ENCODE measurements around the gene ERCC6L2. TPM values are rescaled to one million over a fixed set of nuclear protein-coding genes. Genes with fewer than 3 reads are reported as not detected.

ERCC6L2 gene
- polyA plus RNA-seq, 12 donors, result 23.5 to 40.1 (median 31.2) TPM; not detected in 1

- DNase-seq, result no peak
These were observed 10.5 kb upstream of the ERCC6L2 start for GRCh38 chr9:95864852-95865580.

DNA sequence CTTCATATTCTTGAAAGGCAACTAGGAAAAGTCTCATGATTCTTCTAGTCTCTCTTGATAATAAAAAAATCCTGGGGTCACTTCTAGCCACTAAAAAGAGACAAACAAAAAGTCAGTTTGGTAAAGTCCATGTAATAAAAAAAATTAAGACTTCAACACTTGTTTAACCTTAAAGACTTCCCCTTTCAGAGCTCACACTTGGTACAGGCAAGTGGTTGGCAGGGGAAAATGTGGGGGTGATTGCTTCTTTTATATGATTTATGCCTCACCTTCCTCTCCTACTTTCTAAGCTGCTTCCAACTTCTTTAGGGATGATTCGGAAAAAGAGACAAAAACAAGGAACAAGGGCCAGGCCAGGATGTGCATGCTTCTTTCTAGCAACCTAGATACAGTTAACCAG is 5.1 kb upstream of the ERCC6L2 start:
- no peak for DNase-seq

GRCh38 chr9:95870906-95871305 is 4.6 kb upstream of the ERCC6L2 start:
- no peak for DNase-seq

- DNase-seq, result no peak
These were observed 1.0 kb upstream of the ERCC6L2 start for GRCh38 chr9:95874303-95874988.

DNA sequence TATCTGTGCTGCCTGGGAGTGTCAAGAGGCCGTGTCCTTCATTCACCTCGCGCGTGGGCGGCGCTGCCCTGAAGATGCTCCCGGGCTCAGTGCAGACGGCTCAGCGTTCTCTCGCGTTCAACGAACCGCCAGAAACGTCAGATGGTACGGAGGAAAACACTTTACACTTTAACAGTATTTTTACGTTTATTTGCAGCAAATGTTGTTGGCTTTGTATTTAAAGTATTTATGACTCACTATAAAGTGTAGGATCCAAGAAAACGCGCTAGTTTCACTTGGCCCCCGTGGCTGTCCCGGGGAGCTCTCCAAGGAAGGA is 544 bp upstream of the ERCC6L2 start:
- peak; percentile 74 for DNase-seq

DNA sequence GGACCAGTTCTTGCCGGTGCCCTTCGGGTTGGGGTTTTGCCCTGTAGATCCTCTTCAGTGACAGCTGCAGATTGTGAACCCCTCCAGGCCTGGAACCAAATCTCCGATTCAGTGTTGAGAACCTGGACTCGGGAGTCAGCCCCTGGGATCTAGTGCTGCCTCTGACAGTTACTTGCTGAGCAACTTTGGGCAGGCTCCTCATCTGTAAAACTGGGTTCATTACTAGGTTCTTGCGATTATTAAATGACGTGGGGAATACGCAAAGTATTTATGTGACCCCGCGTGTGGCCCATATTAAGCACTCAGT is 600 bp downstream of the ERCC6L2 start:
- no peak for DNase-seq

DNA sequence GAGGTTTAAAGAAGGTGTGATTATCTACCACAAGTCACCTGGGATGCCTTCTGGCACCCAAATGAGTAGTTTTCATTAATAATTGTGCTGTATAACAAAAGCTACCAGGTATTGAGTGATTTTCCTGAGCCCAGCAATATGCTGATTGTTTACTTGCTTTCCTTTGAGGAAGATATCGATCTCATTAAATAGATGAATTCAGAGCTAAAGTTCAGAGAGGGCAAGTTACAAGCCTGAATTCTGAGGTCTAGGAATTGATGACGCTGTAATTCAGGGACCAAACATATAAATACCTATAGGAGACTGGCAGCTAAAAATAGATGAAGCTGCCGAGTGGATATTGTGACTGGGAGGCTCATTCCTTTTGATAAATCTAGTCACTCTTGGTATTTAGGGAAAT is 1.1 kb downstream of the ERCC6L2 start:
- no peak for DNase-seq

- DNase-seq, result no peak
These were observed 2.5 kb downstream of the ERCC6L2 start for GRCh38 chr9:95877984-95878383.

DNA sequence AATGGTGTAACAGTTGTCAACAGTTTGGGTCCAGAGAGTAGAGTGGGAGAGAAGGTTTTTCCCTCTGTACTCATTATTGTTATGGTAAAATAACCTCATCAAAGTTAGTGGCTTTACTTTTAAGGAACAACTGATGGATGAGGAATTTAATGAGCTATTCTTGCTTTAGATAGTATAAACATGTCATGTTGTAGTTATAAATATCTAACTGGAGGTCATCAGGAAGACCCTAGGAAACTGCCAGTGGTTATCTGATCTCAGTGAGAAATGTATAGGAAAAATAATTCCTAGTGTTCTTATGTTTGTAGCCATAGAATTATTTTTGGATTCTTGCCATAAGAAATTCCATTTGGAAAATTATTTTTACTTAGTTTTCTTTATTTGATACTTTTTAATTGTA is 4.1 kb downstream of the ERCC6L2 start:
- no peak for DNase-seq

DNA sequence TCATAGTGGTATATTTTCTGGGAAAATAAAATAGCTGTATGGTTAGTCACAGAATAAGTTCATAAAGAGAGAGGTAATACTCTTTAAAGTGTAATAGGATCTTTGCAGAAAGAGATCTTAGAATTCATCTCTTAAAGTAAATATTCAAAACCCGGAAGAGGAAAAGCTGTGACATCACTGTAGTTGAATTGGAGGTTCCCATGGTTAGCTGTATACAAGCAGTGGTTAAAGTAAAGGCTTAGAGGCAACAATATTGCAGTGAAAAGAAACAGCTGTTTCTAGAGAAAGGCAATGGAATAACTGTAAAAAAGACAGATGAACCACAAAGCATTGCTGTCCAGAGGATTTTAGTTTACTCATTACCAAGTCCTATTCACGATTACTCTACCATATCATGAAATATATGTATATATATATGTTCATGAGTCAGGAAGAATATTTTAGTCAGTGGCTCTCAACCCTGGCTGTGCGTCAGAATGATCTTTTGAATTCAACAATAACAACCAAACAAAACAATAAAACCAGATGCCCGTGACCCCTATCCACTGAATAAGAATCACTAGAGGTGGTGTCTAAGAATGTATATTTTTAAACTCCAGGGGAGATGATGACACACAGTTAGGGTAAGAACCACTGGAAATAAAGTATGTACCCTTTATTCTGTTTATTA is 4.7 kb downstream of the ERCC6L2 start:
- DNase-seq, result no peak

- DNase-seq, result no peak
These were observed 12.5 kb downstream of the ERCC6L2 start for GRCh38 chr9:95887926-95888497.

GRCh38 chr9:95890594-95890993 is 15.1 kb downstream of the ERCC6L2 start:
- DNase-seq, result no peak

DNA sequence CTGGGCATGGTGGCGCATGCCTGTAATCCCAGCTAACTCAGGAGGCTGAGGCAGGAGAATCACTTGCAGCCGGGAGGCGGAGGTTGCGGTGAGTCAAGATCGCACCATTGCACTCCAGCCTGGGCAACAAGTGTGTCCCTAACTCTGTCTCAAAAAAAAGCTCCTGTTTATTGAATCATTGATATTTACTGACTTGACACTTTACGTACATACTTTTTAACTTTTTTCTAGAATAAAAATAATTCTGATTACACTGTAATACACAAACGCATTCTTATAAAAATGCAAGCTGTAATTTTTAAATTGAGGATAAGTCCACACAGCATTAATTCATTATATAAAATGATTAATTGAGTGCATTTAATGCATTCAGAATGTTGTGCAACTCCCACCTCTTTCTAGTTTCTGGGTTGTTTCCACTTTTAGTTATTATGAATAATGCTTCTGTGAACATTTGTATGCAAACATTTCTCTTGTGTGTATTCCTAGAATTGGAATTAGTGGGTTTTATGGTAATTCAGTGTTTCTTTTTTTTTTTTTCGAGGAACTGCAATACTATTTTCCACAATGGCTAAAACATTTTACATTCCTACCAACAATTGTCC is 15.7 kb downstream of the ERCC6L2 start:
- DNase-seq, result no peak

- no peak for DNase-seq
These were observed 17.2 kb downstream of the ERCC6L2 start for GRCh38 chr9:95892690-95893089.

- DNase-seq, result no peak
These were observed 21.1 kb downstream of the ERCC6L2 start for GRCh38 chr9:95896580-95896979.

DNA sequence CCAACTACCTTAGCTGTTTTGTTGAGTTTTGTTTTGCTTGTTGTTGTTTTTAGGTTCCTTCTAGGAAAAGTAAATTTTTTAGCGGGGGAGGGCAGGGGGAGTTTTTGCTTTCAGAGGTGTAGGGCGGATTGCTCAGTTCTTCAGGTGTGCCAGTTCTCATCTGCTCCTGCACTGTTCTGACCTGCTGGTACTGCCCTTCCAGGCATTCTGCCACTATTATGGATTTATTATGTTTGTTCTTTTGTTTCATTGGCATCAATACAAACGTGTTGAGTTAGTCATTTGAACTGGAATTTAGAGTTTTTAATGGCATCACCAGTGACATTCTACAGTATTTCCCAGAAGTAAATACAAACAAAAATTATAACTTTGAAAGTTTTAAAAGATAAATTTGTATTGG is 26.0 kb downstream of the ERCC6L2 start:
- DNase-seq, result no peak

GRCh38 chr9:95903398-95903797 is 27.9 kb downstream of the ERCC6L2 start:
- no peak for DNase-seq

DNA sequence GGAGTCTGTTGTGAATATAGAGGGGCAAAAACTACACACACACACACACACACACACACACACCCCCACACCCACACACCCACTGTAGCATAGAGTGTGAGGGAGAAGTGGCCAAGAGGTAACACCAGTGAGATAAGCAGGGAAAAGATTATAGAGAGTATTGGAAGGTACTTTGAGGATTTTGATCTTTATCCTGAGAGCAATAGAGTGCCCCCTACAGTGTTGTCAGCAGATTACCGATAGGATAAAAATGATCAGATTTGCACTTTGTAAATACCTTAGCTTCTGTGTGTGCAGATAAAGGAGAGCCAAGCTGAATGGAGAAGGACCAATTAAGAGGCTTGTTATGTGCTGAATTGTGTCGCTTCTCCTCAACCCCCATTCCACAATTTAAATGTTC is 32.3 kb downstream of the ERCC6L2 start:
- no peak for DNase-seq

GRCh38 chr9:95910023-95910707 is 34.7 kb downstream of the ERCC6L2 start:
- no peak for DNase-seq

GRCh38 chr9:95910770-95911340 is 35.4 kb downstream of the ERCC6L2 start:
- no peak for DNase-seq

GRCh38 chr9:95912773-95913172 is 37.3 kb downstream of the ERCC6L2 start:
- DNase-seq, result no peak

DNA sequence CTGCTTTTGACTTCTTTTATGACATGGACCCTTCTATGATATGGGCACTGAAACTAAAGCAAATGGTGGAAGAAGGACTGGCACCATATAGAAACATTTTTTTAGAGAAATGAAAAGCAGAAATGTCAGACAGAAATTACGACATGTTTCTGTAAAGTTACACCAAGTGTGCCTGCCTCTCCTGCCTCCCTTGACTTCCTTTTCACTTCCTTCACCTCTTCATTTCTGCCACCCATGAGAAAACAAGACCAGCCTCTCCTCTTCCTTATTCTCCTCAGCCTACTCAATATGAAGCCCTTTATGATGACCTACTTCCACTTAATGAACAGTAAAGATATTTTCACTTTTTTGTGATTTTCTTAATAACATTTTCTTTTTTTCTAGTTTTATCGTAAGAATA is 44.5 kb downstream of the ERCC6L2 start:
- DNase-seq, result no peak

All from muscle of arm (tissue), 12 donors.